OCI-LY1 (cell line): Measurements from ENCODE around the gene CHD1.

Experiments
- H2AFZ ChIP-seq: fragments of 200-600 bp; sonication (generic), shearing (Covaris generic); 2 replicates; pipeline ENCODE4 v1.6.0; 2014; ENCODE audit warnings: antibody characterized with exemption, mild to moderate bottlenecking, low read length
- H3F3A ChIP-seq: fragments of 200-600 bp; sonication (generic), shearing (Covaris generic); 2 replicates; pipeline ENCODE4 v1.6.0; 2014; ENCODE audit warnings: mild to moderate bottlenecking, antibody characterized with exemption, low read length, moderate library complexity; ENCODE audit not compliant: insufficient read depth
- H3K27ac ChIP-seq: fragments of 200-600 bp; sonication (generic); 2 replicates; pipeline ENCODE4 v1.5.1; 2014; ENCODE audit warnings: low read length, mixed run types, mild to moderate bottlenecking, low read depth; ENCODE audit not compliant: poor library complexity, severe bottlenecking
- H3K27me3 ChIP-seq: fragments of 200-600 bp; sonication (generic); 2 replicates; pipeline ENCODE4 v1.6.0; 2014; ENCODE audit warnings: antibody characterized with exemption, mild to moderate bottlenecking, low read length, moderate library complexity; ENCODE audit not compliant: insufficient read depth
- H3K36me3 ChIP-seq: fragments of 200-600 bp; sonication (generic); 2 replicates; pipeline ENCODE4 v1.6.1; 2014; ENCODE audit warnings: mild to moderate bottlenecking, antibody characterized with exemption, low read length, moderate library complexity, mixed read lengths; ENCODE audit not compliant: insufficient read depth
- H3K4me1 ChIP-seq: fragments of 200-600 bp; sonication (generic); 2 replicates; pipeline ENCODE4 v1.5.1; 2014; ENCODE audit warnings: mild to moderate bottlenecking, low read length, moderate library complexity; ENCODE audit not compliant: insufficient read depth, severe bottlenecking
- H3K4me2 ChIP-seq: fragments of 200-600 bp; sonication (generic), shearing (Covaris generic); 2 replicates; pipeline ENCODE4 v1.6.1; 2014; ENCODE audit warnings: low read length
- H3K4me3 ChIP-seq: fragments of 200-600 bp; sonication (generic); 2 replicates; pipeline ENCODE4 v1.5.1; 2014; ENCODE audit warnings: low read length, low read depth, mild to moderate bottlenecking, mixed read lengths; ENCODE audit not compliant: poor library complexity, severe bottlenecking
- H3K79me2 ChIP-seq: fragments of 200-600 bp; shearing (Covaris generic); 2 replicates; pipeline ENCODE4 v1.6.1; 2016; ENCODE audit warnings: mixed run types, low read length, mixed read lengths; ENCODE audit not compliant: insufficient read depth
- H3K9ac ChIP-seq: fragments of 200-600 bp; sonication (generic), shearing (Covaris generic); 2 replicates; pipeline ENCODE4 v1.6.1; 2014; ENCODE audit warnings: mild to moderate bottlenecking, low read length, mixed read lengths
- H3K9me2 ChIP-seq: fragments of 200-600 bp; sonication (generic), shearing (Covaris generic); 2 replicates; pipeline ENCODE4 v1.6.1; 2014; ENCODE audit warnings: low read depth, mild to moderate bottlenecking, low read length, mixed read lengths
- H3K9me3 ChIP-seq: fragments of 200-600 bp; shearing (Covaris generic); 2 replicates; pipeline ENCODE4 v1.6.1; 2014; ENCODE audit warnings: low read length, mixed read lengths
- H4K20me1 ChIP-seq: fragments of 200-600 bp; sonication (generic), shearing (Covaris generic); 2 replicates; pipeline ENCODE4 v1.6.0; 2016; ENCODE audit warnings: mild to moderate bottlenecking, low read length; ENCODE audit not compliant: insufficient read depth
- EZH2 ChIP-seq: fragments of 200-600 bp; sonication (generic), shearing (Covaris generic); IDR thresholded peaks from 2 replicates; pipeline ENCODE4 v1.8.0; 2017; ENCODE audit warnings: borderline replicate concordance, mixed run types, mild to moderate bottlenecking, antibody characterized with exemption, low read length, moderate library complexity, mixed read lengths
- TF ChIP-seq, protein P1 (sequence below): fragments of 200-600 bp; sonication (generic), shearing (Covaris generic); IDR thresholded peaks from 2 replicates; pipeline ENCODE4 v1.5.1; 2017; ENCODE audit warnings: mild to moderate bottlenecking, antibody characterized with exemption, low read length, moderate library complexity, mixed read lengths

The CHD1 gene

GRCh38 chr5:98923966-98924365 lies 4.8 kb downstream of the CHD1 start:
- H4K20me1 ChIP-seq = no peaks in the 10 kb centered on the region
- no peak overlapping the region for H3K9ac ChIP-seq
- peaks cover 31% of the 10 kb centered on the region for H3K79me2 ChIP-seq

GRCh38 chr5:98921947-98922505 lies 6.8 kb downstream of the CHD1 start:
- H3F3A ChIP-seq = no peaks in the 10 kb centered on the region
- no peak overlapping the region for H2AFZ ChIP-seq
- H3K36me3 ChIP-seq = peaks cover 81% of the 10 kb centered on the region
- H3K4me1 ChIP-seq = peaks cover 10% of the 10 kb centered on the region
- H4K20me1 ChIP-seq = no peaks in the 10 kb centered on the region
- H3K9ac ChIP-seq = no peak overlapping the region
- H3K27me3 ChIP-seq = no peaks in the 10 kb centered on the region
- no peak overlapping the region for H3K4me3 ChIP-seq
- no peaks in the 10 kb centered on the region for H3K9me3 ChIP-seq
- no peaks in the 10 kb centered on the region for H3K9me2 ChIP-seq
- TF ChIP-seq EZH2 = no peak
- TF ChIP-seq, protein P1, sequence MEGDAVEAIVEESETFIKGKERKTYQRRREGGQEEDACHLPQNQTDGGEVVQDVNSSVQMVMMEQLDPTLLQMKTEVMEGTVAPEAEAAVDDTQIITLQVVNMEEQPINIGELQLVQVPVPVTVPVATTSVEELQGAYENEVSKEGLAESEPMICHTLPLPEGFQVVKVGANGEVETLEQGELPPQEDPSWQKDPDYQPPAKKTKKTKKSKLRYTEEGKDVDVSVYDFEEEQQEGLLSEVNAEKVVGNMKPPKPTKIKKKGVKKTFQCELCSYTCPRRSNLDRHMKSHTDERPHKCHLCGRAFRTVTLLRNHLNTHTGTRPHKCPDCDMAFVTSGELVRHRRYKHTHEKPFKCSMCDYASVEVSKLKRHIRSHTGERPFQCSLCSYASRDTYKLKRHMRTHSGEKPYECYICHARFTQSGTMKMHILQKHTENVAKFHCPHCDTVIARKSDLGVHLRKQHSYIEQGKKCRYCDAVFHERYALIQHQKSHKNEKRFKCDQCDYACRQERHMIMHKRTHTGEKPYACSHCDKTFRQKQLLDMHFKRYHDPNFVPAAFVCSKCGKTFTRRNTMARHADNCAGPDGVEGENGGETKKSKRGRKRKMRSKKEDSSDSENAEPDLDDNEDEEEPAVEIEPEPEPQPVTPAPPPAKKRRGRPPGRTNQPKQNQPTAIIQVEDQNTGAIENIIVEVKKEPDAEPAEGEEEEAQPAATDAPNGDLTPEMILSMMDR = no peak
- H3K27ac ChIP-seq = no peak overlapping the region
- H3K79me2 ChIP-seq = peaks cover 30% of the 10 kb centered on the region
- no peak overlapping the region for H3K4me2 ChIP-seq

More at GRCh38 chr5:98923966-98924365, 4.8 kb downstream of the CHD1 start:
- Histone ChIP-seq H3K4me2 (no peak overlapping the region), H3K27me3 (no peaks in the 10 kb centered on the region), H3F3A (no peaks in the 10 kb centered on the region), H3K4me3 (no peak overlapping the region), H2AFZ (no peak overlapping the region), H3K27ac (no peak overlapping the region), H3K9me3 (no peaks in the 10 kb centered on the region), H3K9me2 (no peaks in the 10 kb centered on the region), H3K36me3 (peaks cover 67% of the 10 kb centered on the region), H3K4me1 (peaks cover 16% of the 10 kb centered on the region)
- TF ChIP-seq EZH2 = no peak
- TF ChIP-seq, protein P1 = no peak

DNA sequence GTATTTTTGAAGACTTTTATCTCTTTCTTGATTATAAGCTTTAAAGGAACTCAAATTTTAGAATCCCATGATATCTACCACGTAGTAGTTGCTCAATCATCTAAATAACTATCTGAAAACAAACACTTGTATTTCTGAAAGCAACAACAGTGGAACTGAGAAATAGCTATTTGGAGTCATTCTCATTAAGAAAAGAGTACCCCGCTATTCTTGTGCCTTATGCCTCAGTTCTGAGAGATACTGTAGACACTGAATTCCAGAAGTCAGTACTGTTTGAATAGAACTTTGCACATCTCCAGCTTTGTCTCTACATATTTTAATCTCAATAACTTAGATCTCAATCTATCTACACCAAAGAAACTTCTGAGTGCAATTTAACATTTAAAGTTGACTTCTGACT lies 11.4 kb downstream of the CHD1 start:
- no peaks in the 10 kb centered on the region for H3K9me2 ChIP-seq
- no peak overlapping the region for H3K4me2 ChIP-seq
- no peaks in the 10 kb centered on the region for H3K9me3 ChIP-seq
- H3K4me3 ChIP-seq = no peak overlapping the region
- no peaks in the 10 kb centered on the region for H3F3A ChIP-seq
- no peak overlapping the region for H2AFZ ChIP-seq
- no peaks in the 10 kb centered on the region for H3K4me1 ChIP-seq
- no peaks in the 10 kb centered on the region for H4K20me1 ChIP-seq
- no peak for TF ChIP-seq EZH2
- peaks cover 56% of the 10 kb centered on the region for H3K36me3 ChIP-seq
- H3K27ac ChIP-seq = no peak overlapping the region
- H3K27me3 ChIP-seq = no peaks in the 10 kb centered on the region
- H3K9ac ChIP-seq = no peak overlapping the region
- peaks cover 34% of the 10 kb centered on the region for H3K79me2 ChIP-seq

GRCh38 chr5:98916540-98916939 lies 12.3 kb downstream of the CHD1 start:
- Histone ChIP-seq H3K4me2 (no peak overlapping the region), H3K9ac (no peak overlapping the region), H3K4me1 (no peaks in the 10 kb centered on the region), H3K79me2 (peaks cover 40% of the 10 kb centered on the region), H3K36me3 (peaks cover 50% of the 10 kb centered on the region), H3K27me3 (no peaks in the 10 kb centered on the region), H3K4me3 (no peak overlapping the region), H3K27ac (no peak overlapping the region), H3K9me3 (no peaks in the 10 kb centered on the region), H3F3A (no peaks in the 10 kb centered on the region), H2AFZ (no peak overlapping the region), H4K20me1 (no peaks in the 10 kb centered on the region), H3K9me2 (no peaks in the 10 kb centered on the region)
- TF ChIP-seq, protein P1 = no peak
- no peak for TF ChIP-seq EZH2
